Measurements from ENCODE around the gene FAM89B. TPM values are rescaled to one million over a fixed set of nuclear protein-coding genes. Genes with fewer than 3 reads are reported as not detected.

The FAM89B gene
- polyA plus RNA-seq, 1 donor from 2014 or later = 75.1 TPM

GRCh38 chr11:65557280-65558001 is 14.9 kb upstream of the FAM89B start:
- Histone ChIP-seq H3K27me3 (ENCODE audit: insufficient read depth, low read depth, low read length) (no peaks in the 10 kb centered on the region), H3K9me3 (ENCODE audit: low read length) (no peaks in the 10 kb centered on the region), H3K79me2 (replicated peaks; ENCODE audit: insufficient read depth, low read length) (no peaks in the 10 kb centered on the region), H3K9ac (ENCODE audit: low read length) (peak overlapping the region; percentile 46), H3K36me3 (ENCODE audit: insufficient read depth, low read length) (no peaks in the 10 kb centered on the region), H3K4me2 (ENCODE audit: low read length) (no peak overlapping the region), H3K9me2 (ENCODE audit: insufficient read depth, low read length) (no peaks in the 10 kb centered on the region), H3K4me3 (ENCODE audit: low read length) (peak overlapping the region; percentile 59), H2AFZ (ENCODE audit: low read depth, low read length) (no peak overlapping the region), H4K20me1 (ENCODE audit: insufficient read depth) (no peaks in the 10 kb centered on the region), H3K27ac (ENCODE audit: low read length) (no peak overlapping the region), H3F3A (ENCODE audit: insufficient read depth, low read length, poor library complexity, severe bottlenecking) (no peaks in the 10 kb centered on the region)
- no peak for TF ChIP-seq EP300 (conservative IDR thresholded peaks at IDR 0.05; ENCODE audit: poor library complexity, severe bottlenecking)
- no peak for TF ChIP-seq EZH2 (IDR thresholded peaks at IDR 0.05; ENCODE audit: borderline replicate concordance, insufficient read depth, low read length, poor library complexity, severe bottlenecking)
- TF ChIP-seq SMC3 (conservative IDR thresholded peaks at IDR 0.05; ENCODE audit: poor library complexity) = no peak

- H3K9me3 ChIP-seq (ENCODE audit: low read length) = no peaks in the 10 kb centered on the region
- no peak within 1 kb of the TSS for H3K27ac ChIP-seq (ENCODE audit: low read length)
- no peaks in the 10 kb centered on the region for H4K20me1 ChIP-seq (ENCODE audit: insufficient read depth)
- TF ChIP-seq EZH2 (IDR thresholded peaks at IDR 0.05; ENCODE audit: borderline replicate concordance, insufficient read depth, low read length, poor library complexity, severe bottlenecking) (no peak), TAF1 (IDR thresholded peaks at IDR 0.05; ENCODE audit: low read depth) (no peak), EP300 (conservative IDR thresholded peaks at IDR 0.05; ENCODE audit: poor library complexity, severe bottlenecking) (no peak), RAD21 (conservative IDR thresholded peaks at IDR 0.05) (no peak), CTCF (IDR thresholded peaks at IDR 0.05; ENCODE audit: poor library complexity, severe bottlenecking) (no peak), MXI1 (conservative IDR thresholded peaks at IDR 0.05; ENCODE audit: poor library complexity, severe bottlenecking) (no peak)
- H3K4me2 ChIP-seq (ENCODE audit: low read length) = no peak within 1 kb of the TSS
- no peaks in the 10 kb centered on the region for H3K36me3 ChIP-seq (ENCODE audit: insufficient read depth, low read length)
- H2AFZ ChIP-seq (ENCODE audit: low read depth, low read length) = no peak within 1 kb of the TSS
- H3K79me2 ChIP-seq (replicated peaks; ENCODE audit: insufficient read depth, low read length) = no peaks in the 10 kb centered on the region
- H3K4me3 ChIP-seq (ENCODE audit: low read length) = peak within 1 kb of the TSS; percentile 59
- peak within 1 kb of the TSS; percentile 46 for H3K9ac ChIP-seq (ENCODE audit: low read length)
- no peaks in the 10 kb centered on the region for H3K27me3 ChIP-seq (ENCODE audit: insufficient read depth, low read depth, low read length)
- H3F3A ChIP-seq (ENCODE audit: insufficient read depth, low read length, poor library complexity, severe bottlenecking) = no peaks in the 10 kb centered on the region
- no peaks in the 10 kb centered on the region for H3K9me2 ChIP-seq (ENCODE audit: insufficient read depth, low read length)
Observed at GRCh38 chr11:65558002-65558929, 14.1 kb upstream of the FAM89B start, which contains the start of gene LTBP3. TSS of gene LTBP3 (minus strand) at chr11:65558359. CDS start at chr11:65557959, 400 bp downstream.

GRCh38 chr11:65558930-65559509 is 13.3 kb upstream of the FAM89B start:
- Histone ChIP-seq H3K9ac (ENCODE audit: low read length) (no peak overlapping the region), H3K27me3 (ENCODE audit: insufficient read depth, low read depth, low read length) (no peaks in the 10 kb centered on the region), H3K36me3 (ENCODE audit: insufficient read depth, low read length) (no peaks in the 10 kb centered on the region), H3K79me2 (replicated peaks; ENCODE audit: insufficient read depth, low read length) (no peaks in the 10 kb centered on the region), H2AFZ (ENCODE audit: low read depth, low read length) (no peak overlapping the region), H4K20me1 (ENCODE audit: insufficient read depth) (no peaks in the 10 kb centered on the region), H3K9me3 (ENCODE audit: low read length) (no peaks in the 10 kb centered on the region), H3K27ac (ENCODE audit: low read length) (no peak overlapping the region), H3K4me3 (ENCODE audit: low read length) (peak overlapping the region; percentile 59), H3F3A (ENCODE audit: insufficient read depth, low read length, poor library complexity, severe bottlenecking) (no peaks in the 10 kb centered on the region), H3K9me2 (ENCODE audit: insufficient read depth, low read length) (no peaks in the 10 kb centered on the region), H3K4me2 (ENCODE audit: low read length) (no peak overlapping the region)
- no peak for TF ChIP-seq POLR2AphosphoS5 (IDR thresholded peaks at IDR 0.05)
- no peak for TF ChIP-seq RAD21 (conservative IDR thresholded peaks at IDR 0.05)
- no peak for TF ChIP-seq SMC3 (conservative IDR thresholded peaks at IDR 0.05; ENCODE audit: poor library complexity)
- no peak for TF ChIP-seq REST (IDR thresholded peaks at IDR 0.05; ENCODE audit: borderline replicate concordance)
- TF ChIP-seq TAF1 (IDR thresholded peaks at IDR 0.05; ENCODE audit: low read depth) = no peak
- TF ChIP-seq EZH2 (IDR thresholded peaks at IDR 0.05; ENCODE audit: borderline replicate concordance, insufficient read depth, low read length, poor library complexity, severe bottlenecking) = no peak

All from neural cell (in vitro differentiated cells).